HK-2 (cell line): Measurements from ENCODE around the gene ADIPOQ.
"Not testable (repeated sequence)": the region's sequence is repeated elsewhere in the genome, so short reads cannot be mapped to it uniquely, and the experiment has no call there.

Source experiments
- DNase-seq: peaks from one replicate; pipeline ENCODE4 v3.0.0-alpha.2; 2018; ENCODE audit not compliant: unreplicated experiment

Gene ADIPOQ

GRCh38 chr3:186901135-186901734 is 58.7 kb downstream of the ADIPOQ start:
- no peak for DNase-seq

GRCh38 chr3:186902154-186902553 is 59.6 kb downstream of the ADIPOQ start:
- DNase-seq = no peak

GRCh38 chr3:186902713-186903112 is 60.2 kb downstream of the ADIPOQ start:
- no peak for DNase-seq

- DNase-seq = not testable (repeated sequence)
Observed at GRCh38 chr3:186903676-186904075, 61.2 kb downstream of the ADIPOQ start.

GRCh38 chr3:186907075-186907474 is 64.6 kb downstream of the ADIPOQ start:
- DNase-seq = not testable (repeated sequence)
